Pons (tissue), 1 donor: ENCODE data around the gene ZDHHC13.

Experiments used
- DNase-seq: peaks from one replicate; pipeline ENCODE4 v3.0.0-alpha.2; 2016; ENCODE audit warnings: low spot score

ZDHHC13 gene

DNA sequence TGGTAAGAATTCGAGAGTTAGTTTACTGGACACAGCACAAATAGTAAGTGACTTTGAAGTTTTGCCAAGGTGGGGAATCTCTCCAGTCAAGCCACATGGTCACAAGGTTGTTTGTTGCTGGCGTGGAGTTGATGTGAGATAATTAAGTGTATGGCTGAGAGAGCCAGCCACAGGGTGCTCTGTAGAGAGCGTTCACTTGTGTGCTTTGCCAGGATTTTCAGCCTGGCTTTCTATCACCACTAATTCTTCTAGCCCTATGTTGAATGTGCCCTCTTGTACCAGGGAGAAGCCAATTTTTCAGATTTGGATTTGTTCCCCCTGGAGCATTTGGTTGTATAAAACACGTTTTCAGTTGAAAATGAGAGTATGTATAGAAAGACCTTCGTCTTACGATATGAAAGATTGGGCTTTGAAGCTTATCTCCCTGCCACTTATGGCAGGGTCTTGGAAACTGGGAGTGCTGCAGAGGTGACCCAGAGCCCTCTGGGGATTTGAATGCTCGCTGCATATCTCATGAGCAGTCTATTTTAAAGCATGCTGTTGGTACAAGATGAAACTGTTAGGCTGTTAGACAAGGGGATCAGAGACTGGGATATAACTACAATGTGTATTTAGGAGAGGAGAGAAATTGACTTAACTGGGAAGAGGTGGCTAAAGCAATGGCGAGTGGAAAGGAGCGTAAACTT lies 56.2 kb downstream of the ZDHHC13 start:
- DNase-seq: no peak

DNA sequence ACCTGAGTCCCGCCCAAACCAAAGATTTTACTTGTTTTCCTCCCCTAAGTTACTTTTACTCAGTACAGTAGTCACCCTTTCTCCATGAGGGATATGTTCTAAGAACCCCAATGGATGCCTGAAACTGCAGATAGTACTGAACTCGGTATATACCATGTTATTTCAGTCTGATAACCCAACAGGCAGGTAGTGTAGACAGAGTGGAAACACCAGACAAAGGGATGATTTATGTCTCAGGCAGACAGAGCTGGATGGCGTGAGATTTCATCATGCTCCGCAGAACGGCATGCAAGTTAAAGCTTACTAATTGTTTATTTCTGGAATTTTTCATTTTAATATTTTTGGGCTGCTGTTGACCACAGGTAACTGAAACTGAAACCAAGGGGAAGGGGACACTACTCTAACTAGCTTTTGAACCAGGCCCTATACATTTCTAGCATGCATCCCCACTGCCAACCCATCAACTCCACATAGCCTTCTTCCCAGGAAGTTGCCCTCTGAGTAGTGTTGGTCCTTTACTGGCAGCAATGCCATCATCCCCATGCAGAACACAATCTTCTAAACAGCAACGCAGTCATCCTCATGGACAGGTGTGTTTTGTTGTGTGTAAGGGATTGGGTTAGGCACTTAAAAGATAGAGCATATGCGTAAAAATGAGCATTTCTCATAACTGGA lies 57.1 kb downstream of the ZDHHC13 start:
- no peak for DNase-seq

DNA sequence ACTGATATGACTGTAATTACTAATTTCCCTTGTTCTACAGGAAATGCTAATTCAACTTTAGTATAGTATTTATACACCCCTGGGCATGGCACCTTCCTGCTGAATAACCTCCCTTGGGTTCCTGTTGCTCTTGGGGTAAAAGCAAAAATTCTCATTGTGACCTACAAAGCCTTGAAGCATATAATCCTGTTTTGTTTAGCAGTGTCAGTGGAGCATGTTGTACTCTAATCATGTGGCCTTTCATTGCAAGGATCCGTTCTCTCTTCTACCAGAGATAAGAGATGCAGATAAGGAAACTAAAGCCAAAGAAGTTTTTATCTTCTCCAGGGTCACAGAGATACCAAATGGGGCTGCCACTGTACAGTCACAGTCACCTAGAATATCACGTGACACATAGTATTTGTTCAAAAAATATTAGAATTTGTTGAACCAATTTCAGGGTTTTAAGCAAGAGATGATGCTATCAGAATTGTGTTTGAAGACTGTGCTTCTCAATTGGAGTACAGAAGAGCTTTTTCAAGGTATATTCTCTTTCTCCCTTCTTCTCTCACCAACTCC lies 59.7 kb downstream of the ZDHHC13 start:
- DNase-seq: no peak

DNA sequence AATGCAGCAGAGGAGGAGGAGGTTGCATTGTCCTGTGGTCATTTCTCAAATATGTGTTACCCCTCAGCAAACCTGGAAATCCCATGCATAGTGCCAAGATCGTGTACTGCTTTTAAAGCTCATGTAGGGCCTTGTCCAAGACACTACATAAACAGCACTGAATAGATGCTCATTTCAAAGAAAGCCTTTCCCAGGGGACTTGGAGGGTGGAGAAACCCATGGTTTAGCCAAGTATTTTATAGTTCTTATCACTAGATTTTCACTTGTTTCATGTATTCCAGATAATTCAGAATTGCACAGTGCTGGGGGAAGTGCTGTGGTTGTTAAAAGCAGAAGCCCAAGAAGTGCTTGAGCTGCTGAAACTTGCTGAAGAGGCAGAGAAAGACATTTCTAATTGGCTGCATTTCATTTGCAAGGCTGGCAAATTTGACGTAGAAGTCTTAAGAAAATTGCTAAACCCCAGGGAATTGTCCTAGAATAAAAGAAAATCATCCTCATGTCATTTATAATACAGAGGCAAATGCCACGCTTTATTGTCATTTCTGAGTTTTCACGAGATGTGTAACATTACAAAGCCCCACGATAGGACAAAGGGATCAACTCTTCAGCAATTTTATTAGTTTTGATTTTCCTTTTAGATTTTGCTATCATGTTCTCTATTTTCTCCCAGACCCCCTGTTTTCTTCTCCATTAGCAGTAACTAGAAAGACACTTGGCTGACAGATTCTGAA lies 64.7 kb downstream of the ZDHHC13 start:
- no peak for DNase-seq

DNA sequence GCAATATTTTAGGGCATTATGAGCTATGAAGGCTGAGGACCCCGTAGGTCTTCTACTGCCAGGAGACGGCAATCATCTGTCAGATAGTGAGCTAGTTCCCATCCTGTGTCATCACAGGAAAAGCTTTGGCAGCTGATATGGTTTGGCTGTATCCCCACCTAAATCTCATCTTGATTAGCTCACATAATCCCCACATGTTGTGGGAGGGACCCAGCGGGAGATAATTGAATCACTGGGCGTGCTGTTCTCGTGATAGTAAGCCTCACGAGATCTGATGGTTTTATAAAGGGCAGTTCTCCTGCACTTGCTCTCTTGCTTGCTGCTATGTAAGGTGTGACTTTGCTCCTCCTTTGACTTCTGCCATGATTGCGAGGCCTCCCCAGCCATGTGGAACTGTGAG lies 66.7 kb downstream of the ZDHHC13 start:
- no peak for DNase-seq

DNA sequence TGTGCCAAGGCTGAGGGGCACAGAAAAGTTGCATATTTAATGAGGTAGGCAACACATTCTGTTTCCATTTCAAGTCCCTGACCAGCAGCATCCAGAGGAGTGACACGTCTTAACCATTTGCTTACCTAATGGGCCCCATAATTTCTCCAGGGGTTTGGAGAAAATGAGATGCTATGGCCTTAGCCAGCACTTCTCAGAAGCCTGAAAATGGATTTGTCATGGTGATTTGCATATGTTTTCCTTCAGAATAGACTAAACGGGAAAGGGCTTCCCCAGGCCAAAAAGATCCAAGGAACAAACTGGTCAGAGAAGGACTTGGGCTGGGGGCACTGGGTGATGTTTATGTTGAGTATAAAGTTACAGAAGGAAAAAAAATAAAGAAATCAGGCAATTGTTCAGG lies 68.1 kb downstream of the ZDHHC13 start:
- no peak for DNase-seq

DNA sequence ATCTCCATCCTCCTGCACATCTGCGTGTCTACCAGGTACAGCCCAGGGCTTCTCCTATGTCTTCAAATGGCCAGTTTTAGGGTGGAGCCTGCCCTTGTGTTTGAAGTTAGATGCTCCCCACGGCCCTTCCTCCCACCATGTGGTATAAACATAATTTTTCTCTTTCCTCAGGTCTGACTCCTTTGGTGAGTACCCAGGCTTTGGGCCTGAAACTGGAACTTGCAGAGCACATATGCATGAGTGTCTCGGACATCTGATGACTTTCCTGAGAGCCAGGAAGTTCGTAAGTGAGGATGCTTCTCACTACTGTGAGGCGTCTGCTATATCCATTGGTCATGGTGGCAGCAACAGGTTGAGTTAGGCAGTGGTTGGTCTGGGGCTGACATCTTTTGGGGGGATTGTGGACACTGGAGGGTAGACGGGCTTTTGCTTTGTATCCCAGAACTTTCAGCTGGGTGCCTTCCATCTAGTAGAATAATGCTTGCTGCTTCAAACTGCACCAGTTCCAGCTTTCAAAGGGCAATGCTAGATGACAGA lies 68.6 kb downstream of the ZDHHC13 start:
- DNase-seq: no peak

DNA sequence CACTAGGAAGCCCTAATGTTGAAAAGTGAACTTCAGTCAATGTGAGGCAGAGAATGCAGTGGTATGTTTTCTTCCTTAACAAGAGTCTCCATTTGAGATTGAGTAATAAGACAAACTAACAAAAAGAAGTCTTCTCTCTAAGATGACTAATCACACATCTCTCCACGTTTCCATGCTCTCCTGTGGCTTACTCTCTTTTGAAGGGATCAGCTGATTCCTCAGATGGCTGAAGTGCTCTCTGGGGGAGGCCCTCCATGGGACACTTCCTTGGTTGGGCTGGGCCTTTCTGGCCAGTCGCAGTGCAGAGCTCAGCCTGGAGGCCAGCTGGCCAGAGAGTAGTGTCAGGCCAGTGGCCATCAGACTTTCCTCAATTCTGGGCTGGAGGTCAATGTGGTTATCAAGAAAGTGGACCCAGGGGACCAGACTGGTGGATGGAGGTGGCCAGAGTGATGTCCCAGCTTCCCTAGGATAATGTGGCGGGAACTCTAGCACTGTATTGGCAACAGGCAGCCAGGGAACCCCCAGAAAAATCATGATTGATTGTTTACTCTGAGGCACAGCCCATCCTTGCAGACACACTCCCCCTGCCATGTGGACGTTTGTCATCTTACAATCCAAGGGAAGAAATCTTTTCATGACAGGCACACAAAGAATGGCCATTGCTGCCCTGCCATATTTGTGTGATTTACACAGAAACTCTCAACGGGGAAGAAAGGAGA lies 70.3 kb downstream of the ZDHHC13 start:
- no peak for DNase-seq

DNA sequence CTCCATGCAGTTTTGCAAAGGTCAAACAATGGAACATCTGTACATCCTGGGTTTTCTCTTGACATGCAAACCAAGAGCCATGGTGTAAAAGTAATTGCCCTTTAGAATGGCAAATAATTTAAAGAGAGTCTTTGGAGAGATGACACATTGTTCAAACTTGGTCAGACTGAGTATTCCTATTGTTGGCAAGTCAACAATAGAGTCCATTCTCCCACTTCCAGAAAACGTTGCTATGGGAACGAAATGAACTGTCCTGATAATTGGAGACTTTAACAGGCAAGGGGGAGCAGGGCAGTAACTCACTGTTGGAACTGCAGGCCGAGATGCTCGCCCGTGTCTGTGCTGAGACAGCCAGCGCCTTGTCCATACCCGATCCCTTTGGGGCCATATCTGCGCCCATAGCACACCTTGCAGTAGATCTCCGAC lies 70.9 kb downstream of the ZDHHC13 start:
- DNase-seq: peak; percentile 95

DNA sequence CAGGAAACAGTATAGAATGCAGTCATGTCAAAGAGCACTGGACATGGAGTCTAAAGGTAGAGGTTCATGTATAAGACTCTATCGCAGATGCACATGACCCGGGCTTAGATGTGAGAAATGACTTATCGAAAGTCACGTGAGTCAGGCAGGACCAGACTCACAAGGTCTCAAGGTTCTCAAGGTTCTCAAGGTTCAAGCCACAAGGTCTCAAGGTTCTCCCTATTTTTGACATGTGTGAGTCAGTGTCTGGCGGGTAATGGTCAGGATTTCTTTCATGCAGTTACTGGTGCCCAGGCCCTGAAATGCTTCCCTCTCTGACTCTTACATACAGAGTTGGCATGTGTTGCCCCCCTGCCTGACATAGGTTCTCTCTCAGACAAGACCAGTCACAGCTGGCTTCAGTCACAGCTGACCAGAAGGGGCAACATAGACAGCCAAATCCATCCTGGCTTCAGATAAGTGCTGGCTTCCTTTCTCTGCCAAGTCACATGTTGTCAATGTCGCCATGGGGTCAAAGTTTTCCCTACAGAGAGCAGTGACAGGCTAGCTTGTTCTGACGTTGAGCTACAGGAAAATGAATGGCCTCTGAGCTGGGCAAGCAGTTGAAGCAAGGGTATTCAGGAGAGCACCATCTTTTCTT lies 74.7 kb downstream of the ZDHHC13 start:
- DNase-seq: no peak

DNA sequence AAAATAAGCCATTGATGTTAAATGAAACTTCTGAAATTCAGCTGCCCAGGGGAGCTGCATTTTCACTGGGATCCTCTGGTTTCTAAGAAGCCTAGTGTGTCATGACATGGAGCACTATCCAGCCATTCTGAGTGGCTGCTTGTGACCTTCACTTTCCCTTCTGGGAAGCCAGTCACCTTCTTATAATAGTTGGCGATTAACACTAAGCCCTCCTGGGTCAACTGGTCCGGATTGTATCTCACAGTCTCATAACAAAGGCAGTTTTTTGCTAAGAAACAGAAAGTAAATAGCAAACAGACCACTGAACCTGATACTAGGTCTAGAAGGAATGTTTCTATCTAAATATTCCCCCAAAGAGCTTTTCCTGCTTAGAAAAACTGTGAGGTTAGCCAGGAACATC lies 76.9 kb downstream of the ZDHHC13 start:
- DNase-seq: no peak

DNA sequence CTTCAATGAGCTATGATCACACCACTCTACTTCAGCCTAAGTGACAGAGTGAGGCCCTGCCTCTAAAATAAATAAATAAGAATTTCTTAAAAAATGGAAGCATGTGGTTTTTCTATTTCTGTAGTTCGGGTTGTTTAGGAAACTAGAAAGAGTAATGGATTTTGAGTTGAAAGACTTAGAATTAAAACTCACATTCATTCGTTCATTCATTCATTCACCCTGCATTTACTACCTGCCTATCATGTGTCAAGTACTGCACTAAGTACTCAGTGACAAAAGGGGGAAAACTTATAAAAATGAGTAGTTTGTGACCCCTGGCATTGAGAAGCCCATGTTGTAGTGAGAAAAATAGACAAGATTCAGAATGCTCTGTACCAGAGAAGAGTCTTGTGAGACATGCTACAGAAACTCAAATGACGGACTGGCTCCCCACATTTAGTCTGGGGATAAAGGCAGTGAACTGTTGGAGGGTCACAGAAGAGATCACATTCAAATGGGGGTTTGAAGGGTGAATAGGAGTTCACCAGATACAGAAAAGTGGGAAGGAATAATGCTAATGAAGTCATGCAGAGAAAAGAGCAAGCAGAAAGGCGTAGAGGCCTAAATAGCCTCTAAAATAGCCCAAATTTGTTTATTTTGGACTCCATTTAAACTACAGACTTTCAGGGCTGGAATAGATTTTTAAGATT lies 77.8 kb downstream of the ZDHHC13 start:
- DNase-seq: no peak

DNA sequence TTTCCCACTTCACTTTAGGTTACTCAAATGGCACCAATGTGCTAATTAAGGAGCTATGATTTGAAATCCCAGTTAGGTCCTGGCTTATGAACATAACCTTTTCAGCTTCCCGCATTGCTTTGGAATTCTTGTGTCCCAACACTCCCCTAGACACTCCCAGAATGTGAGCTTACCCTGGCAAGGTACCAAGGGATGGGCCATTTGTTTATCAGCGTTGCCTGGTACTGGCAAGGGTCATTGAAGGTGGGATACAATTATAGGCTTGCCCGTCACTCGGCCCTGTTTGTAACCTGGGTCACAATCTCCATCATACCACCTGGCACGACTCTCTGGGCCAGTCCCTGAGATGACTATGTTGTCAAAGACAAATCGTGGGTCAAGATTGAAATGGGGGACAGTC lies 79.5 kb downstream of the ZDHHC13 start:
- no peak for DNase-seq

DNA sequence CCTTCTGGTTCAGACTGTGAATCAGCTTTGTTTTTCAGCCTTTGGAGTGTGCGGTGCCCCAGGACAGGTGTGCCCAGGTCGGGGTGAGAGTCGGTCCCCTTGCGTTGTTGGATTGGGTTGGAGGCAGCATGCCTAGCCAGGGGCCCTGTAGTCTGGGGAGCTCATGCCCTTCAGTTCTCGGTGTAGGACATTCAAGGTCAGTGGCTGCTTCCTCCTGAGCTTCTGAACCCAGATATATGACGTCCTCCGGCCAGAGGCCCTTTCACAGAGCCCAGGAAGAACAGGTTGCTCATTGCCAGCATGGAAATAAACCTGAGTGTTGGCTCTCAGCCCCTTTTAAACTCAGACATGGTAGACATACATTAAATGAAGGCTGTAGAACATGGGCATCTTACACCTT lies 82.1 kb downstream of the ZDHHC13 start:
- no peak for DNase-seq

DNA sequence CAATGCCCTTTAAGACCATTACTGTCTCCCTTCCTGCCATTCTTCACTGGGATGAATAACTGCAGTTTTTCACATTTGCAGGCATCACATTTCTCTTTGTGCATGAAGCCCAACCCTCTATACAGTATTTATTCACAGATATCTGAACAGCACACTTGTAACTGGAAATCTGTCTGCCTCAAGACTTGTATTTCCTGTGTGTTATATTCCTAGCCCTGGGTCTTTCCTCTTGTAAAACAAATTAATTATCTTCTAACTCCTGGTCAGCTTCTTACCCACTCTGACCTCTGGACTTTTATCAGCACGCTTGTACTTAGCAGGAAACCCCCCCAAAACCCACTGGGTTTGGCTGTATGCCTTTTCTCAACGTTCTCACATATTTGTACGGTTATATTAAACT lies 82.8 kb downstream of the ZDHHC13 start:
- no peak for DNase-seq

DNA sequence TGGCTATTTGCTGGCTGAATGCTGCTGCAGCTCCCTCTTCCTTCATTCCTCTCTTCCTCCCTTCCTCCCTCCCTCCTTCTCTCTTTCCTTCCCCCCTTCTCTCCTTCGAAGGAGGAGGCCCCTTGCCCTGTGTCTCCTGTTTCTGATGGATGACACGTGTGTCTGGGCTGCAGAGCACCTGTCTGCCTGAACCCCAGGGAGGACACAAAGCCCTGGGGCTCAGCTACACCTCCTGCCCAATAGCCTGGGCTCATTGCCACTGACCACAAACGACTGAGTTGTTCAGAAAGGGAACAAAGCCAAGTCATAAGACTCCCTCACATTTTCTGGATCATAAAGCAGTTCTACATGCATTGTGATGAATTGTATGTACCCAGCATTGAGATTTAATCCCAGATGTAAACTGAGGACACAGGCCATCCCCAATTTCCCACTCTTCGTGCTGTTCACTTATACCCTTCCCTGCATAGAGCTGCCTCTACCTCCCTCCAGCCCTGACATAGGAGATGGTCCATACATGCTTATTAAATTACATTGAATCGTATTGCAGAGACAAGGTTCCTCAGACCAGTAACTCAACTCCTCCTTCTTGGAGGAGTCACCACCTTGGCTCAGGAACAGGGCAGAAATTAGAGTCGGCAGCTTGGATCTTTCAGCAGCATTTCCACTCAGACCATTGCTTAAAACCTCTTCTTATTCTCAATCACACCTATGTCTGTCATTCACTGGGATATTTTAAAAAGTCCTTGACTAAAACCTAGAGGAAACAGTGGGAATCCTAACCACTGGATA lies 83.6 kb downstream of the ZDHHC13 start:
- no peak for DNase-seq

DNA sequence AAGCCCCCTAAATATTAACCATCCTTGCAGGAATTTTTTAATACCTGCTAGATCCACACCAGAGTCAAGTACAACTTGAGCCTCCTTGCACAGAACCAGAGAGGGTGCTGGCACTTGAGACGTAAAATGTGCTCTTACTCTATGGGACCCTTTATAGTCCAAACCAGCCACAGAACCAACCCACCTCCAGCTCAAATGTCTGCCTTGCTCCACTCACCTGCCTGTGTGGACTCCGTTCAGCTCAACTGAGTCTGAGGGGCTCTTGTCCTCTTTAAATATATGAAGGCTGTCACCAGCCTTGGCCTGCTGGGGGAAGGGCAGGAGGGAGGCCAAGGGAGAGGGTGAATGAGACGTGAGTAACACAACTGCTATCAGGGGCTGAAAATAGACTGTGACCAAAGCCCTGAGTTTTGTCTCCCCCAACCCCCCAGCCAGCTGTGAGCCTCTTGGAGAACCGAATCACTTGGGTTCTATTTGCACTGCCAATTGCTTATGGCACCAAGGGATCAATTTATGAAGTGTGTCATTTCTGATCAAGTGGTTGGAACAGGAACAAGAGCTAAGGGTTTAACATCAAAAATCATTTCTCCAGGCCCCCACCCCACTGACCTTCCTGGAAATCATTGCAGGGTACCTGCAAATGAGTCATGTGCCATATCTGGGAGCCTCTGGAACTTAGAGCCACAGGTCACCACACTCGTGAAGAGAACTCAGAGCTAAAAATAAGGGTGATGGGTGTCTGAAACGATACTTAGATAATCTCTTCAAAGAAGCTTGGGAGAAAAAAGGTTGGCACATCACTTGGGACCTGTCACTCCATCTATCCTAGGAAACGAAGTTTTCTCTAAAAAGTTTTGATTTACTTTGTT lies 85.0 kb downstream of the ZDHHC13 start, which contains the start of gene CSRP3:
Gene CSRP3, minus strand, starts transcription at position 247 of the 869 bp plus-strand sequence. CDS start 9,535 bp downstream, outside the sequence.
- DNase-seq: no peak

DNA sequence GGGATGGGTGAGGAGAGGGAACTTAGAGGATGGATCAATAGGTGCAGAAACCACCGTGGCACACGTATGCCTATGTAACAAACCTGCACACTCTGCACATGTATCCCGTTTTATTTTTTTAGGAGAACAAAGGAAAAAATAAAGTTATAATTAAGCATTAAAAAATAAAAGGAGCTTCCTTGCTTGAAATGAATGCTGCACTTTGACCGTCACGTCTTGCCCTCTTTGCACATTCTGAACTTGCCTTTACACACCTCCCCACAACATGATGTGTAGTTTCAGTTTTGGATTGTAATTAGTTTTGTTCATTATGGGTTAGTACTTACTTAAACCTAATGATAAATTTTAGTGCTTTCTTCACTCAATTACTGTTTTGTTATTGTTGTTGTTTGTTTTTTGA lies 87.9 kb downstream of the ZDHHC13 start:
- no peak for DNase-seq

DNA sequence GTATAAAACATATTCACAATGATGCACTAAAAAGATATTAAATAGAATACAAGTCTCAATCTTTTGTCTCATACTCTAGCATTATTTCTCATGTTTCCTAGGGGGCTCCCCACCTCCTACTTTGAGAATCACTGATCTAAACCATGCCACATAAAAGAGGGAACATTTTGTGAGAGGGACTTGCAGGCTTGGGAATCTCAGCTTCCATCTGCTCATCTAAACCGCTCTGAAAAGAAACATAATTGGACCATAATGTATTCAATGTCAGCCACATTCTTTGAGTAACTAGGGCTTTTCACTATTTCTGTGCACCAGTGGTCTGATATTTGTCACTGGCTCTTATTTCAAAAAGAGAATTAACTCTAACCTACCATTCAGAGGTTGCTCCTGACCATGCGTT lies 91.2 kb downstream of the ZDHHC13 start:
- DNase-seq: no peak
